Renal pelvis (tissue), 4 donors: ENCODE results near the gene PLEKHG7. TPM values are rescaled to one million over a fixed set of nuclear protein-coding genes. Genes with fewer than 3 reads are reported as not detected.
"Not testable (repeated sequence)": the region's sequence is repeated elsewhere in the genome, so short reads cannot be mapped to it uniquely, and the experiment has no call there.

Experiments used
- DNase-seq: peaks from one replicate; pipeline ENCODE4 v3.0.0-alpha.2; 2013
- polyA plus RNA-seq, 3 donors: library from polyadenylated mRNA; unstranded; fragments of 120-200 nt; gene quantifications; one replicate each; pipeline ENCODE4 v1.2.1, GENCODE V29; 2013; ENCODE audit not compliant: insufficient read length in 3 of 3

Gene PLEKHG7
- polyA plus RNA-seq, 3 donors: 0.60 to 1.3 (median 0.78) TPM

GRCh38 chr12:92747151-92747550 lies 44.4 kb downstream of the PLEKHG7 start:
- DNase-seq: no peak

GRCh38 chr12:92749691-92750090 lies 46.9 kb downstream of the PLEKHG7 start:
- not testable (repeated sequence) for DNase-seq

GRCh38 chr12:92753976-92754885 lies 51.4 kb downstream of the PLEKHG7 start:
- DNase-seq: no peak

- DNase-seq: no peak
These were observed 54.3 kb downstream of the PLEKHG7 start for GRCh38 chr12:92756898-92757596.

- DNase-seq: no peak
These were observed 54.9 kb downstream of the PLEKHG7 start for GRCh38 chr12:92757597-92758121.

DNA sequence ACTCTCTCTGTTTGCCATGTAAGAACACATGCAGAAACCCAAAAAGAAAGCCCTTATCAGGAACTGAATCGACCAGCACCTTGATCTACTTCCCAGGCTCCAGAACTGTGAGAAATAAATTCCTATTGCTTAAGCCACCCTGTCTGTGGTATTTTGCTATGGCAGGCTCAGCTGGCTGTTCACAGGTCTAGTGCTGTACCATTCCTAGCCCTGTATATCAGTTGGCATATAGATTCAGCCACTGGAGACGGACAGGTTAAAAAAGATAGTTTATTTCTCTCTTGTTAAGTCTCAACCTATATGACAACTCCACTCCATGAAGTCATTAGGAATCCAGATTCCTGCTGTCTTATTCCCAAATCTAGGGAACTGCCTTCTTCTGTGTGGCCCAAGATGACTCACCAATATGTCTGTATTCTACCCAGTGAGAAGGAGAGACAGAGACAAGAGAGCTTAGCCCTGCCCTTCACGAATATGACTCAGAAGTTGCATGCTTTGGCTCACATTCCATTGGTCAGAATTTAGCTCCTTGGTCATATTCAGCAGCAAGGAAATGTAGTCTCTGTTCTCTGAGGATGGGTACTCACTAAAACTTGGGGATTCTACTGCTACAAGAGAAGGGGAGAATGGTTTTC lies 57.0 kb downstream of the PLEKHG7 start:
- DNase-seq: no peak

- DNase-seq: no peak
These were observed 60.0 kb downstream of the PLEKHG7 start for GRCh38 chr12:92762773-92763172.

- no peak for DNase-seq
These were observed 62.0 kb downstream of the PLEKHG7 start for GRCh38 chr12:92764831-92765230.

- DNase-seq: no peak
These were observed 63.1 kb downstream of the PLEKHG7 start for GRCh38 chr12:92765871-92766270.

GRCh38 chr12:92769124-92769901 lies 66.5 kb downstream of the PLEKHG7 start:
- DNase-seq: no peak

- DNase-seq: no peak
These were observed 68.2 kb downstream of the PLEKHG7 start for GRCh38 chr12:92771001-92771400.

DNA sequence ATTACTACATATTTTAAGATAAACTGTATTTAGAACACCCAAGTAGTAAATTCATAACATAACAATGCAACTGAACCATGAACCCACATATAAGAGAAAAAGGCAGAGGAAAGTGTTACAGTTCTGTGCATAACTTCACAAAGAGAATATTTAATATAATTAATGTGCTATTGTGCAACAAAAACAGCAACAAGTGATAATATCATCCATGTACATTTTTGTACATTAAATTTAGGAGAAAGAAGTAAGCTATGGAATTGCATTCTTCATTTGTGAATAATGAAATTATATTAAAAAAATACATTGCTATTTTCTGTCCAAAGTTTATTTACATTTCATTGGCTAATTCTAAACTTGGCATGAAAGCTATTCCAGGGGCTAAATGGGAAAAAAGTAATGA lies 72.6 kb downstream of the PLEKHG7 start:
- DNase-seq: no peak

DNA sequence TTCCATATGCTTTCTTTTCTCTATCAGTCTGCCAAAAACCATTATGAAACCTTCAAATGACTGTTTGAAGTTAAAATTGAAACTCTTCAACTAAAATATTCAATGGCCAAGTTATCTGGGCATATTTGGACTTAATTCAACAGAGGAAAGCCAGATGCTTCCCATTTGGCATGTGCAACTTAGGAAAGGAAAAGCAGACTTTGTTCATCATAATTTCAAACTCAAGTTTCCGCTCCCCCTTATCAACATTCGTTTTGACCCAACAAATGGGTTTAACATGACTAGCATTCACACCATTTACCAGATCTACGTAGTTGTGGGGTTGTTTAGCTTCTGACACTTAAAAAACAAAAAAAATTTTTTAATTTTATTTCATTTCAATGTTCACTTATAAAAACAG lies 75.7 kb downstream of the PLEKHG7 start:
- DNase-seq: no peak

GRCh38 chr12:92779902-92780301 lies 77.1 kb downstream of the PLEKHG7 start:
- DNase-seq: no peak

DNA sequence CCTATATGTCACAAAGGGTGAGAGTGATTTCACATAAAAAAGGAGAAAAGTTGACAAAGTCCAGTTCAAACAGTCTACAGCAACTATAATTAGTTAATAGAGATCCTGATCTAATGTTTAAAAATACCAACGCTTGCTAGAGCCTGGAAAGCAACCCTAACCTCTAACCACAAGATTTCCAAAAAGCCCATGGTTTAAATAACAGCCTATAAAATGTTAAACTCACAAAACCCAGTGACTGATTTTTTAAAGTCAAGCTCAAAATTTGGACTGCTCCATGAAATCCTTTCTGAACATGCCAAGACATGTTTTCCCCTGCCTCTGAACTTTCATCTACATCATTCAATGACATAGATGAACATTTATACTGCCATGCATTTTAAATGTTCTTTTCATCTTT lies 81.6 kb downstream of the PLEKHG7 start:
- no peak for DNase-seq

GRCh38 chr12:92784797-92785562 lies 82.2 kb downstream of the PLEKHG7 start:
- DNase-seq: peak; percentile 68

DNA sequence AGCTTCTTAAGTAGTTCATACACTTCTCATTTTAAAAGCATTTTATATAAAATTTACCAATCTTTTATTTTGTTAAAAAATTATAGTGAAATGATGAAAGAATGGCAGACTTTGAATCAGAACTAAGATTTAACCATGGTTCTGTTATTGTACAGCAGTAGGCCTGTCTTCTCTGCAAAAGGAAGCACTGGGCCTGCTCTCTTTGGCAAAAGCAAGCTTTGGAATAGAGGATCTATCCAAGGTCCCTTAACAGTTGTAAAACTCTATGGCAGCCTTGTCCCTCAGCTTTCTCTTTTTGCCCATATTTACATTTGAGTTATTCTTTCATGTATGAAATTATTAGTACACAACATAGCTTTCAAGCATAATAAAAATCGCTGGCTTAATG lies 82.8 kb downstream of the PLEKHG7 start:
- DNase-seq: no peak

GRCh38 chr12:92786045-92786444 lies 83.3 kb downstream of the PLEKHG7 start:
- DNase-seq: no peak

DNA sequence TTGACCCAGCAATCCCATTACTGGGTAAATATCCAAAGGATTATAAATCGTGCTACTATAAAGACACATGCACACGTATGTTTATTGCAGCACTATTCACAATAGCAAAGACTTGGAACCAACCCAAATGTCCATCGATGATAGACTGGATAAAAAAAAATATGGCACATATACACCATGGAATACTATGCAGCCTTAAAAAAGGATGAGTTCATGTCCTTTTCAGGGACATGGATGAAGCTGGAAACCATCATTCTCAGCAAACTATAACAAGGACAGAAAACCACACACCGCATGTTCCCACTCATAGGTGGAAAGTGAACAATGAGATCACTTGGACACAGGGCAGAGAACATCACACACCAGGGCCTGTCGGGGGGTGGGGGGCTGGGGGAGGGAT lies 91.6 kb downstream of the PLEKHG7 start:
- not testable (repeated sequence) for DNase-seq

DNA sequence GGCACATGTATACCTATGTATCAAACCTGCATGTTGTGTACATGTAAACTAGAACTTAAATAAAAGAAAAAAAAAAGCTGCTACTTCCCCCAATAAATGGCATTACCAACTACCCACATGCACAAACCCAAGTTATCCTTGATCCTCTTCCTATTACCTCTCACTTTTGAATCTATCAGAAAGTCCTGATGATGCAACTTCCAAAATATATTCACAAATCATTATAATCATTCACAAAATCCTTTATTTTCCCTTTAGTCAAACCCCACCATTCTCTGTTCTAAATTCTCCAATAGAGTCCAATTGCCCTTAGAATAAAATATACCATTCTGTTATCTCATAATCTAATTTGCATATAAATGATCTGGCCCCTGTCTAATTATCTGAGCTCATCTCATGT lies 92.0 kb downstream of the PLEKHG7 start:
- no peak for DNase-seq

DNA sequence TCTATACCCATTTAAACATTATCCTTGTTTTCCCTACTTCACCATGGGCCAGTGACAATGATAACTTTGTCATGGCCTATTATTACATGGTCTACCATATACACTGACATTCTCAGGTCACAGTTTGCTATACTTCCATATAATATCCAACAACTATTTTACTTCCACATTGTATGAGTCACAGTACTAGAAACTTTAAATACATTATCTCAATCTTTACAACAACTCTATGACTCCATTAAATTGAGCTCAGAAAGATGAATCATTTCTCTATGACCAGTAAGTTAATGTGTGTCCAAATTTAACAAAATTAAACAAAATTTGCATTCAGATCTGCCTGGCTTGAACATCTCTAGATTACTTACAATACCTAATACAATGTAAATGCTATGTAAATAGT lies 93.9 kb downstream of the PLEKHG7 start:
- no peak for DNase-seq
